Epithelial cell of esophagus (primary cell): ENCODE data around the gene MED12.

Source experiments
- DNase-seq: peaks from one replicate; pipeline ENCODE4 v3.0.0; 2010; ENCODE audit warnings: low read depth
- H3K4me3 ChIP-seq: 2 replicates; pipeline ENCODE4 v1.5.1; 2011; ENCODE audit warnings: mild to moderate bottlenecking, low read length, control low read depth
- CTCF ChIP-seq: IDR thresholded peaks from 2 replicates; pipeline ENCODE4 v1.5.1; 2011; ENCODE audit warnings: low read depth, mild to moderate bottlenecking, low read length, control low read depth, inconsistent platforms; ENCODE audit not compliant: insufficient read depth; ENCODE audit errors: missing control alignments

Gene MED12

GRCh38 chrX:71144651-71145050, 26.3 kb downstream of the MED12 start, which contains the start of gene NLGN3:
Gene NLGN3, plus strand, starts transcription at chrX:71144841. Its CDS starts 2,909 bp downstream, at chrX:71147750.
- no peak within 1 kb of the TSS for H3K4me3 ChIP-seq
- no peak for DNase-seq
- no peak for TF ChIP-seq CTCF

- DNase-seq, result no peak
- no peak overlapping the region for H3K4me3 ChIP-seq
- no peak for TF ChIP-seq CTCF
These were observed 29.3 kb downstream of the MED12 start for GRCh38 chrX:71147496-71148277.

- TF ChIP-seq CTCF, result no peak
- DNase-seq, result no peak
- H3K4me3 ChIP-seq, result no peak overlapping the region
These were observed 29.9 kb downstream of the MED12 start for GRCh38 chrX:71148278-71148663.

GRCh38 chrX:71151366-71151765, 33.0 kb downstream of the MED12 start:
- no peak for TF ChIP-seq CTCF

GRCh38 chrX:71154196-71154595, 35.8 kb downstream of the MED12 start:
- TF ChIP-seq CTCF, result no peak
- H3K4me3 ChIP-seq, result no peak overlapping the region
- DNase-seq, result no peak

More at GRCh38 chrX:71151366-71151765, 33.0 kb downstream of the MED12 start:
- H3K4me3 ChIP-seq, result no peak overlapping the region
- no peak for DNase-seq

- no peak for TF ChIP-seq CTCF
- no peak overlapping the region for H3K4me3 ChIP-seq
- DNase-seq, result no peak
These were observed 36.2 kb downstream of the MED12 start for GRCh38 chrX:71154641-71155040.

GRCh38 chrX:71158603-71159002, 40.2 kb downstream of the MED12 start:
- no peak for DNase-seq
- no peak overlapping the region for H3K4me3 ChIP-seq
- no peak for TF ChIP-seq CTCF
